HCT116 (cell line): ENCODE measurements around the gene CDK2. TPM values are rescaled to one million over a fixed set of nuclear protein-coding genes. Genes with fewer than 3 reads are reported as not detected.
A peak's percentile ranks its signal among the peaks of the same experiment; 100 is the strongest.

ENCODE experiments used
- ATAC-seq: fragments of 200-7000 bp; cut with Tn5 transposase; 2 replicates; pipeline ENCODE4 v1.9.1; 2020; ENCODE audit warnings: mild to moderate bottlenecking, moderate library complexity
- BruUV-seq: library from RNA; stranded (reverse); fragments of 400-500 nt; replicated peaks from 2 replicates; lab custom pipeline; 2021; lab: Mats Ljungman, UMichigan
- CTCF ChIA-PET: fragments of 300-600 bp; sonication (Branson Sonifier 250); formaldehyde crosslinking; loops from one replicate; lab custom pipeline; 2021; ENCODE audit warnings: antibody characterized with exemption; lab: Charles Lee
- POLR2A ChIA-PET: fragments of 300-600, 350-600 bp; sonication (Branson Sonifier 250); formaldehyde crosslinking; loops from one replicate; lab custom pipeline; 2021; ENCODE audit warnings: antibody characterized with exemption; lab: Charles Lee
- RAD21 ChIA-PET, 2 experiments: fragments of 300-600 bp; sonication (Branson Sonifier 250); formaldehyde crosslinking; loops; one replicate each; lab custom pipeline; 2023; ENCODE audit warnings: low total read pairs in 2 of 2; ENCODE audit not compliant: uncharacterized antibody in 2 of 2, unreplicated experiment in 2 of 2, low non-redundant PET in 1 of 2; lab: Charles Lee
- DNase-seq: peaks from one replicate; pipeline ENCODE4 v3.0.0-alpha.2; 2010; ENCODE audit warnings: low read depth, low spot score
- H2AFZ ChIP-seq: fragments of 200-600 bp; shearing (Covaris generic), sonication (generic); 2 replicates; pipeline ENCODE4 v1.6.1; 2017; ENCODE audit warnings: low read depth, mixed run types, mixed read lengths, antibody characterized with exemption, low read length; ENCODE audit not compliant: poor library complexity, severe bottlenecking
- H3K27ac ChIP-seq: 2 replicates; pipeline ENCODE4 v1.5.1; 2012; ENCODE audit warnings: low read depth, low read length
- H3K27me3 ChIP-seq: fragments of 200-600 bp; sonication (generic); 2 replicates; pipeline ENCODE4 v1.6.1; 2016; ENCODE audit warnings: mixed run types, low read length, mixed read lengths; ENCODE audit not compliant: insufficient read depth
- H3K36me3 ChIP-seq, 2 experiments: fragments of 200-500 bp in 1 of 2; fragments of 200-600 bp in 1 of 2; sonication (Bioruptor generic) in 1 of 2; sonication (generic) in 1 of 2; 2 replicates each; pipeline versions ENCODE4 v1.5.1 to v1.6.1; 2014 to 2016; ENCODE audit warnings: low read length in 2 of 2, inconsistent platforms in 1 of 2, mixed read lengths in 1 of 2, mixed run types in 1 of 2; ENCODE audit not compliant: insufficient read depth in 2 of 2, control insufficient read depth in 1 of 2
- H3K4me1 ChIP-seq, 2 experiments: fragments of 200-600 bp in 1 of 2; sonication (generic) in 1 of 2; 2 replicates each; pipeline versions ENCODE4 v1.5.1 to v1.6.1; 2012 to 2017; ENCODE audit warnings: low read length in 2 of 2, inconsistent platforms in 1 of 2, mild to moderate bottlenecking in 1 of 2, mixed read lengths in 1 of 2, mixed run types in 1 of 2, moderate library complexity in 1 of 2; ENCODE audit not compliant: insufficient read depth in 2 of 2, control insufficient read depth in 1 of 2
- H3K4me2 ChIP-seq: fragments of 200-600 bp; sonication (generic); 2 replicates; pipeline ENCODE4 v1.6.1; 2017; ENCODE audit warnings: mixed run types, low read length, mixed read lengths
- H3K4me3 ChIP-seq, 2 experiments: fragments of 200-600 bp in 1 of 2; sonication (generic) in 1 of 2; replicated peaks in 1 of 2; 2 replicates each; pipeline ENCODE4 v1.5.1; 2011 to 2016; ENCODE audit warnings: low read length in 2 of 2, control low read depth in 1 of 2, low read depth in 1 of 2, mild to moderate bottlenecking in 1 of 2, mixed read lengths in 1 of 2, mixed run types in 1 of 2
- H3K79me2 ChIP-seq: fragments of 200-600 bp; sonication (generic); 2 replicates; pipeline ENCODE4 v1.6.1; 2017; ENCODE audit warnings: mild to moderate bottlenecking, mixed run types, low read length, moderate library complexity, mixed read lengths; ENCODE audit not compliant: insufficient read depth
- H3K9ac ChIP-seq: fragments of 200-600 bp; sonication (generic); 2 replicates; pipeline ENCODE4 v1.6.1; 2016; ENCODE audit warnings: low read length, mixed read lengths
- H3K9me2 ChIP-seq: fragments of 200-600 bp; sonication (generic), shearing (Covaris generic); 2 replicates; pipeline ENCODE4 v1.6.1; 2017; ENCODE audit warnings: mixed run types, mild to moderate bottlenecking, moderate library complexity; ENCODE audit not compliant: insufficient read depth
- H3K9me3 ChIP-seq, 2 experiments: fragments of 200-500 bp in 1 of 2; fragments of 200-600 bp in 1 of 2; sonication (Bioruptor generic) in 1 of 2; sonication (generic) in 1 of 2; 2 replicates each; pipeline ENCODE4 v1.6.1; 2014 to 2017; ENCODE audit warnings: low read length in 2 of 2, mixed read lengths in 2 of 2, inconsistent platforms in 1 of 2, low read depth in 1 of 2, mild to moderate bottlenecking in 1 of 2, mixed run types in 1 of 2, moderate library complexity in 1 of 2; ENCODE audit not compliant: control insufficient read depth in 1 of 2, insufficient read depth in 1 of 2
- H4K20me1 ChIP-seq: fragments of 200-600 bp; sonication (generic), shearing (Covaris generic); 2 replicates; pipeline ENCODE4 v1.6.1; 2017; ENCODE audit warnings: mixed run types, mild to moderate bottlenecking, moderate library complexity; ENCODE audit not compliant: insufficient read depth
- CBX3 ChIP-seq: IDR thresholded peaks from 2 replicates; pipeline ENCODE4 v1.6.1; 2012; ENCODE audit warnings: low read depth
- CEBPB ChIP-seq: IDR thresholded peaks from 2 replicates; pipeline ENCODE4 v1.6.1; 2012; ENCODE audit warnings: low read depth
- EGR1 ChIP-seq: IDR thresholded peaks from 2 replicates; pipeline ENCODE4 v1.6.1; 2012; ENCODE audit warnings: low read depth
- ELF1 ChIP-seq: IDR thresholded peaks from 2 replicates; pipeline ENCODE4 v1.6.1; 2012; ENCODE audit warnings: low read depth, borderline replicate concordance
- EZH2phosphoT487 ChIP-seq: fragments of 200-600 bp; IDR thresholded peaks from 2 replicates; pipeline ENCODE4 v1.6.1; 2018; ENCODE audit warnings: antibody characterized with exemption, borderline replicate concordance
- JUND ChIP-seq: IDR thresholded peaks from 2 replicates; pipeline ENCODE4 v1.6.1; 2012
- POLR2AphosphoS5 ChIP-seq: IDR thresholded peaks from 2 replicates; pipeline ENCODE4 v1.6.1; 2011; ENCODE audit warnings: mild to moderate bottlenecking, low read depth, low read length, moderate library complexity
- SRF ChIP-seq: IDR thresholded peaks from 2 replicates; pipeline ENCODE4 v1.6.1; 2012; ENCODE audit warnings: low read depth
- ZNF274 ChIP-seq: fragments of 200-500 bp; sonication (Bioruptor generic); IDR thresholded peaks from 2 replicates; pipeline ENCODE4 v1.6.1; 2014; ENCODE audit warnings: mild to moderate bottlenecking, low read depth, low read length, inconsistent platforms
- intact Hi-C: fragments of 100-400 bp; cut with micrococcal nuclease; formaldehyde crosslinking; loops from 2 replicates; pipeline ENCODE4 v1.10.0; 2022
- total RNA-seq: library from RNA; stranded (reverse); gene quantifications from one replicate; pipeline ENCODE4 v1.2.1, GENCODE V29; 2021; ENCODE audit not compliant: unreplicated experiment
- TF ChIP-seq, protein P1 (sequence below): IDR thresholded peaks from 2 replicates; pipeline ENCODE4 v1.6.1; 2012

CDK2 gene
- total RNA-seq, 1 experiment from 2014 or later = 90.9 TPM

GRCh38 chr12:55933799-55934742 lies 32.6 kb upstream of the CDK2 start (continued):
- no peak for TF ChIP-seq CEBPB
- TF ChIP-seq ELF1 = no peak
- no peak for TF ChIP-seq SRF
- TF ChIP-seq ZNF274 = no peak
- no peak for TF ChIP-seq JUND
- no peak for TF ChIP-seq CBX3
- TF ChIP-seq, protein P1, sequence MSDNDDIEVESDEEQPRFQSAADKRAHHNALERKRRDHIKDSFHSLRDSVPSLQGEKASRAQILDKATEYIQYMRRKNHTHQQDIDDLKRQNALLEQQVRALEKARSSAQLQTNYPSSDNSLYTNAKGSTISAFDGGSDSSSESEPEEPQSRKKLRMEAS = no peak

DNA sequence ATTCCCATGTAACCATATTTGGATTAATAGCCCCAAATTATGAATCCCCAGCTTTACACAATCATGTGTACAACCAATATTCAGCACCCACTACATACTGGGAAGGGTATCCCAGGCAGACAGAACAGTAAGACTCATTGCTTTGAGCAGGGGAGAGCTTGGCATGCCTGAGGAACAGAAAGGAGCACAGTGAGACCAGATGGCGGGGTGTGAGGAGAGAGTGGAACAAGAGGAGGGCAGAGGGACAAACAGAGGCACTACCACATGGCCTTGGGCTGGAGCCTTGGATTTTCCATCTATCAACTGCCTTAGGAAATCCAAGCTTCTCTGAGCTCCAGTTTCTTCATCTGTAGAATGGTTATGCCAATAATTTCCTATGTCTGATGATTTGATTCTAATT lies 31.9 kb upstream of the CDK2 start:
- Histone ChIP-seq H3K79me2 (no peaks in the 10 kb centered on the region), H4K20me1 (no peaks in the 10 kb centered on the region), H3K4me3 (no peak overlapping the region), H3K27ac (no peak overlapping the region), H3K36me3 (no peaks in the 10 kb centered on the region), H2AFZ (no peak overlapping the region), H3K4me2 (no peak overlapping the region), H3K27me3 (no peaks in the 10 kb centered on the region), H3K9me3 (no peaks in the 10 kb centered on the region), H3K9me2 (no peaks in the 10 kb centered on the region), H3K9ac (no peak overlapping the region), H3K4me1 (peaks cover 20 to 58% of the 10 kb centered on the region in 2 experiments)
- TF ChIP-seq POLR2AphosphoS5 (0 out of 2 replicates have a peak, but pooled peaks have one; percentile 17), EGR1 (no peak), EZH2phosphoT487 (no peak)
- POLR2A ChIA-PET = no interaction called here
- no TSS peak for BruUV-seq
- intact Hi-C loops = loop anchor here (5.0 kb wide), 1 partner anchor 108 kb away; the partner anchor contains the start of gene RPS26
- RAD21 ChIA-PET = no interaction called here
- CTCF ChIA-PET = no interaction called here
- DNase-seq (no peak), ATAC-seq (no peak)
